Breast epithelium (tissue), 3 donors: ENCODE results near the gene HEXIM1.

ENCODE experiments used
- POLR2A ChIP-seq: fragments of 450-650 bp; IDR thresholded peaks from one replicate; pipeline ENCODE4 v1.6.1; 2016; ENCODE audit warnings: antibody characterized with exemption, mild to moderate bottlenecking, moderate library complexity
- POLR2AphosphoS5 ChIP-seq, 3 donors: sonication (generic); formaldehyde crosslinking; IDR thresholded peaks; one replicate each; pipeline ENCODE4 v1.6.1; 2017; ENCODE audit warnings: antibody characterized with exemption in 3 of 3
- TF ChIP-seq, protein P1 (sequence below), 3 donors: fragments of 450-650 bp; IDR thresholded peaks; one replicate each; pipeline ENCODE4 v1.5.1; 2016 to 2017; ENCODE audit warnings: antibody characterized with exemption in 3 of 3, mild to moderate bottlenecking in 3 of 3, moderate library complexity in 3 of 3

DNA sequence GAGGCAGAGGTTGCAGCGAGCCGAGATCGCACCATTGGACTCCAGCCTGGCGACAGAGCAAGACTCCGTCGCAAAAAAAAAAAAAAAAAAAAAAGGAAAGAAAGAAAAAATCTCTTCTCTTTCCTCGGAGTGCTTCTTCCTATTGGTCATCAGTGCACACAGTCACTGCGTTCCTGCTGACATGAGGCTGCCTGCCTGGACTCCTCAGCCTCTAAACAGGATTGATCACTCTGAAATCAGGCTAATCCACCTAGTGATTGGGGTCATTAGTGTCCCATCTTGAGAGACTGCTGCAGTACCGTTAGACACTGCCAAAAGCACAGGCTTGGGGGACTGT is 46.8 kb upstream of the HEXIM1 start:
- TF ChIP-seq, protein P1, sequence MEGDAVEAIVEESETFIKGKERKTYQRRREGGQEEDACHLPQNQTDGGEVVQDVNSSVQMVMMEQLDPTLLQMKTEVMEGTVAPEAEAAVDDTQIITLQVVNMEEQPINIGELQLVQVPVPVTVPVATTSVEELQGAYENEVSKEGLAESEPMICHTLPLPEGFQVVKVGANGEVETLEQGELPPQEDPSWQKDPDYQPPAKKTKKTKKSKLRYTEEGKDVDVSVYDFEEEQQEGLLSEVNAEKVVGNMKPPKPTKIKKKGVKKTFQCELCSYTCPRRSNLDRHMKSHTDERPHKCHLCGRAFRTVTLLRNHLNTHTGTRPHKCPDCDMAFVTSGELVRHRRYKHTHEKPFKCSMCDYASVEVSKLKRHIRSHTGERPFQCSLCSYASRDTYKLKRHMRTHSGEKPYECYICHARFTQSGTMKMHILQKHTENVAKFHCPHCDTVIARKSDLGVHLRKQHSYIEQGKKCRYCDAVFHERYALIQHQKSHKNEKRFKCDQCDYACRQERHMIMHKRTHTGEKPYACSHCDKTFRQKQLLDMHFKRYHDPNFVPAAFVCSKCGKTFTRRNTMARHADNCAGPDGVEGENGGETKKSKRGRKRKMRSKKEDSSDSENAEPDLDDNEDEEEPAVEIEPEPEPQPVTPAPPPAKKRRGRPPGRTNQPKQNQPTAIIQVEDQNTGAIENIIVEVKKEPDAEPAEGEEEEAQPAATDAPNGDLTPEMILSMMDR (IDR thresholded peaks at IDR 0.05): no peak
- TF ChIP-seq POLR2AphosphoS5 (IDR thresholded peaks at IDR 0.05) (no peak), POLR2A (no peak)
